GM13976 (cell line): ENCODE data around the gene LRP8.

Experiments
- DNase-seq: peaks from one replicate; pipeline ENCODE4 v3.0.0; 2012; ENCODE audit warnings: low spot score
- in situ Hi-C: fragments of 300-500 bp; cut with MboI; formaldehyde crosslinking; loops from one replicate; pipeline ENCODE4 v1.12.0; 2022; ENCODE audit warnings: low sequenced_read_pairs, mixed read lengths, inconsistent platforms; ENCODE audit not compliant: unreplicated experiment
- TF ChIP-seq, protein P1 (sequence below): IDR thresholded peaks from 2 replicates; pipeline ENCODE4 v1.5.1; 2012; ENCODE audit warnings: borderline replicate concordance, mild to moderate bottlenecking; ENCODE audit not compliant: insufficient read depth; ENCODE audit errors: extremely low read depth, missing control alignments, control extremely low read depth

The LRP8 gene

DNA sequence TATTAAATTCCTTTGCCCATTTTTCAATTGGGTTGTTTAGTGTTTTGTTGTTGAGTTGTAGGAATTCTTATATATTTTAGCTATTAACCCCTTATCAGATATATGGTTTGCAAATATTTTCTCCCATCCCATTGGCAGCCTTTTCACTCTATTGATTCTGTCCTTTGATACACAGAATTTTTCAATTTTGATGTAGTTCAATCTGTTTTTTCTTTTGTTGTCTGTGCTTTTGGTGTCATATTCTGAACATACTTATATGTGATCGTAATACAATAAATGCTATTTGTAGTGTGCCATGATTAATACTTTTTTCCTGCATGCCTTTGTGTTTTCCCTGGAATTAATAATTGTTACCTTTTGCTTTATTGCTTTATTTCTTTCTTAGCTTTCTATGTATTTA lies 7.8 kb upstream of the LRP8 start:
- in situ Hi-C loops = no loop called here
- DNase-seq = no peak
- TF ChIP-seq, protein P1, sequence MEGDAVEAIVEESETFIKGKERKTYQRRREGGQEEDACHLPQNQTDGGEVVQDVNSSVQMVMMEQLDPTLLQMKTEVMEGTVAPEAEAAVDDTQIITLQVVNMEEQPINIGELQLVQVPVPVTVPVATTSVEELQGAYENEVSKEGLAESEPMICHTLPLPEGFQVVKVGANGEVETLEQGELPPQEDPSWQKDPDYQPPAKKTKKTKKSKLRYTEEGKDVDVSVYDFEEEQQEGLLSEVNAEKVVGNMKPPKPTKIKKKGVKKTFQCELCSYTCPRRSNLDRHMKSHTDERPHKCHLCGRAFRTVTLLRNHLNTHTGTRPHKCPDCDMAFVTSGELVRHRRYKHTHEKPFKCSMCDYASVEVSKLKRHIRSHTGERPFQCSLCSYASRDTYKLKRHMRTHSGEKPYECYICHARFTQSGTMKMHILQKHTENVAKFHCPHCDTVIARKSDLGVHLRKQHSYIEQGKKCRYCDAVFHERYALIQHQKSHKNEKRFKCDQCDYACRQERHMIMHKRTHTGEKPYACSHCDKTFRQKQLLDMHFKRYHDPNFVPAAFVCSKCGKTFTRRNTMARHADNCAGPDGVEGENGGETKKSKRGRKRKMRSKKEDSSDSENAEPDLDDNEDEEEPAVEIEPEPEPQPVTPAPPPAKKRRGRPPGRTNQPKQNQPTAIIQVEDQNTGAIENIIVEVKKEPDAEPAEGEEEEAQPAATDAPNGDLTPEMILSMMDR = no peak

DNA sequence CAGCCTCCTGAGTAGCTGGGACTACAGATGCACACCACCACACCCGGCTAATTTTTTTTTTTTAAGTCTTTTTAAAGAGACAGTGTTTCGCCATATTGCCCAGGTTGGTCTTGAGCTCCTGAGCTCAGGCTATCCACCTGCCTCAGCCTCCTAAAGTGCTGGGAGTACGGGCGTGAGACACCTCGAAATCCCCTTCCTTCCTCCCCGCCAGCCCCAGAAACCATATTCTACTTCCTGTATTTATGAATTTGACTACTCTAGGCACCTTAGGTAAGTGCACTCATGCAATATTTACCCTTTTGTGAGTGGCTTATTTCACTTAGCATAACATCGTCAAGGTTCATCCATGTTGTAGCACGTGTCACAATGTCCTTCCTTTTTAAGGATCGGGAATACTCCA lies 6.9 kb upstream of the LRP8 start:
- no peak for DNase-seq
- in situ Hi-C loops = no loop called here
- TF ChIP-seq, protein P1 = no peak

DNA sequence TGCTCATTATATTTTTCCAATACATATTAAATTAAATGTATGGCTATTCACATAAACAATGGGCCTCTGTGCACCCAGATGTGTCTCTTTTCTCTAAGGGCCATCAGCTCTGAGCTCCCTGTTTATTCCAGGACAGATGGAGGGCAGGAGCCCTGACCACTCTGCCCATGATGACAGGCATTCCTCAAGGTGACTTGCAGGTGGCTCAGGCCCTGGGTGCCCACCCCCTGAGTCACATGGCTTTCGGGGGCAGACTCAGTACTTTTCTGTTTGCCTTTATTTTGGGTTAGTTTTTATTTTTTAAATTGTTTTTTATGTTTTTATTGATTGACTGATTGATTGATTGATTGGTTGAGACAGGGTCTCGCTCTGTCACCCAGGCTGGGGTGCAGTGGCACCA lies 6.4 kb upstream of the LRP8 start:
- no peak for DNase-seq
- in situ Hi-C loops = no loop called here
- TF ChIP-seq, protein P1 = no peak

DNA sequence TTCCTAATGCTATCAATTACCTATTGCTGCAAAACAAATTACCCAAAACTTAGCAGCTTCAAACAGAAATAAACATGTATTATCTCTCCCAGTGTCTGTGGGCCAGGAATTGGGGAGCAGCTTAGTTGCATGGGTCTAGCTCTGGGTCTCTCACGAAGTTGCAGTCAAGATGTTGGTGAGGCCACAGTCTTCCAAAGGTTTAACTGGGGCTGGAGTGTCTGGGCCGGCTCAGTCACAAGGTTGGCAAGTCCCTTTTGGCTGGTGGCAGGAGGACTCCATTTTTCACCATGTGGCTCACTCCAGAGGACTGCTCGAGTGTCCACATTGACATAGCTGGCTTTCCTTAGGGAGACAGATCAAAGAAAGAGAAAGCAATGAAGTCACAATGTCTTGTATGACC lies 5.0 kb upstream of the LRP8 start:
- TF ChIP-seq, protein P1 = no peak
- in situ Hi-C loops = no loop called here
- no peak for DNase-seq

- in situ Hi-C loops = no loop called here
- no peak for DNase-seq
- TF ChIP-seq, protein P1 = no peak
Observed at GRCh38 chr1:53332186-53332564, 4.3 kb upstream of the LRP8 start.

GRCh38 chr1:53331446-53332185 lies 3.7 kb upstream of the LRP8 start:
- no peak for DNase-seq
- in situ Hi-C loops = no loop called here
- TF ChIP-seq, protein P1 = no peak

GRCh38 chr1:53330819-53331218 lies 2.9 kb upstream of the LRP8 start:
- no peak for DNase-seq
- in situ Hi-C loops = no loop called here
- TF ChIP-seq, protein P1 = no peak
